VCaP (cell line): ENCODE data around the gene P2RY2.
"Not testable (repeated sequence)": the region's sequence is repeated elsewhere in the genome, so short reads cannot be mapped to it uniquely, and the experiment has no call there.

Experiments
- H3K27ac ChIP-seq: fragments of 450-650 bp; 2 replicates; pipeline ENCODE4 v1.5.1; 2017
- TF ChIP-seq, protein P1 (sequence below): fragments of 450-650 bp; conservative IDR thresholded peaks from 2 replicates; pipeline ENCODE4 v1.5.1; 2017; ENCODE audit warnings: mild to moderate bottlenecking, moderate library complexity

Gene P2RY2

DNA sequence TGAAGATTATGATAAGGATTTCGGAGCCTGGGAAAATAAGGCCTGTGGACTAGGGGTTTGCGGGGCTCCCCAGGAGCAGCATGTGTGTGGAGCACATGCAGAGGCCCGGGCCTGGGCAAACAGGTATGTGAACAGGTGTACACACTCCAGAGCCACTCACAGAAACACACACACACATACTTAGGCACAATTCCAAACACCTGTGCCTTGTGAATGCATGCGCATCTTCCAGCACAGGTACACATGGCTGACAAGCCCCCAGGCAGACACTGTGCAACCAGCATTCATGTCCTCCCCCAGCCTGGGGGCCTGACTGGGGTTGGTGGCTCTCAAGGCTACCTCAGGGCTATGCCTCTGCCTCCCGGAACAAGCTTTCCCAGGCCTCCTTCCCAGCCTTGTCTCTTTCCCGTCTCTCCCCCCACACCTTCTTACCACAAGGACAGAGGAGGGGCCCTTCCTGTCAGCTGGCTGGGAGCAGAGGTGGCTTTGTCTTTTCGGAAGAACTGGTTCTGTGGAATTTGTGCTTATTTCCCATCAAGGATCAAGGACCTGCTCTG lies 51.5 kb downstream of the P2RY2 start:
- peak overlapping the region; percentile 41 for H3K27ac ChIP-seq

DNA sequence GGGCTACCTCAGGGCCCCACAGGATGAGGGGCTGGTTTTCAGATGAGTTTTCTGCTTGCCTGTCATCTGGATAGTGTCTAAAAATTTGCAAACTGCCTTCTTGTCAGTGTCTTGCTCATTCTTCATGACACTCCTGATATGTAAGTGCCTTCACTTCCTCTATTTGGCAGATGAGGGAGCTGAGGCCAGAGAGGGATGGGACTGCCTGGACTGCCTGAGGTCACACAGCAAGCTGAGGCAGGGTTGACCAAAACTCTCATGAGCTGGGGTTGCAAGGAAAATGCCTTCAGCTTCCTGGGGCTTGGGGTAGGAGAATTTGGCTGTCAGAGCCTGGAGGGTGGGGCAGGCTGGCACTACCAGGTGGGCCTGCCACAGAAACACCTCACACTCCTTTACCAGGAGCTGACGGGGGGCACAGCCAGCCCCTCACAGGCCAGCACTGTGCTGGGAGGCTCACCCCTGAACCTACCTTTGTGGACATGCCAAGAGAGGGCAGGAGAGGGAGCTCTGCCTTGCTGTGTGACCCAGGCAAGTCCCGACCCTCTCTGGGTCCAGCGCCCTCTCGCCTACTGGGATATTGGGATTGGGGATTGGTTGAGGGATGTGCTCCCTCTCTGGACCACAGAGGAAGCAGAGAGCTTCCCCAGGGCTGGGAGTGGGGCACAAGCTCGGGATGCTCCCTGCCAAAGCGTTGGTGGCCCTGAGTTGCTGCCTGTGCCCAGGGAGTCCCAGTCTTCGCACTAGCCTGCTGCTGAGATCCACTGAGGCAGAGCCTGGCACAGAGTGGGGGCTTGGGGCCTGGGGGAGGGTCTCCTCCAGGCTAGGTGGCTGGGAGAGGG lies 52.2 kb downstream of the P2RY2 start:
- TF ChIP-seq, protein P1, sequence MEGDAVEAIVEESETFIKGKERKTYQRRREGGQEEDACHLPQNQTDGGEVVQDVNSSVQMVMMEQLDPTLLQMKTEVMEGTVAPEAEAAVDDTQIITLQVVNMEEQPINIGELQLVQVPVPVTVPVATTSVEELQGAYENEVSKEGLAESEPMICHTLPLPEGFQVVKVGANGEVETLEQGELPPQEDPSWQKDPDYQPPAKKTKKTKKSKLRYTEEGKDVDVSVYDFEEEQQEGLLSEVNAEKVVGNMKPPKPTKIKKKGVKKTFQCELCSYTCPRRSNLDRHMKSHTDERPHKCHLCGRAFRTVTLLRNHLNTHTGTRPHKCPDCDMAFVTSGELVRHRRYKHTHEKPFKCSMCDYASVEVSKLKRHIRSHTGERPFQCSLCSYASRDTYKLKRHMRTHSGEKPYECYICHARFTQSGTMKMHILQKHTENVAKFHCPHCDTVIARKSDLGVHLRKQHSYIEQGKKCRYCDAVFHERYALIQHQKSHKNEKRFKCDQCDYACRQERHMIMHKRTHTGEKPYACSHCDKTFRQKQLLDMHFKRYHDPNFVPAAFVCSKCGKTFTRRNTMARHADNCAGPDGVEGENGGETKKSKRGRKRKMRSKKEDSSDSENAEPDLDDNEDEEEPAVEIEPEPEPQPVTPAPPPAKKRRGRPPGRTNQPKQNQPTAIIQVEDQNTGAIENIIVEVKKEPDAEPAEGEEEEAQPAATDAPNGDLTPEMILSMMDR: no peak

More for the DNA sequence above, 51.5 kb downstream of the P2RY2 start:
- TF ChIP-seq, protein P1: no peak

DNA sequence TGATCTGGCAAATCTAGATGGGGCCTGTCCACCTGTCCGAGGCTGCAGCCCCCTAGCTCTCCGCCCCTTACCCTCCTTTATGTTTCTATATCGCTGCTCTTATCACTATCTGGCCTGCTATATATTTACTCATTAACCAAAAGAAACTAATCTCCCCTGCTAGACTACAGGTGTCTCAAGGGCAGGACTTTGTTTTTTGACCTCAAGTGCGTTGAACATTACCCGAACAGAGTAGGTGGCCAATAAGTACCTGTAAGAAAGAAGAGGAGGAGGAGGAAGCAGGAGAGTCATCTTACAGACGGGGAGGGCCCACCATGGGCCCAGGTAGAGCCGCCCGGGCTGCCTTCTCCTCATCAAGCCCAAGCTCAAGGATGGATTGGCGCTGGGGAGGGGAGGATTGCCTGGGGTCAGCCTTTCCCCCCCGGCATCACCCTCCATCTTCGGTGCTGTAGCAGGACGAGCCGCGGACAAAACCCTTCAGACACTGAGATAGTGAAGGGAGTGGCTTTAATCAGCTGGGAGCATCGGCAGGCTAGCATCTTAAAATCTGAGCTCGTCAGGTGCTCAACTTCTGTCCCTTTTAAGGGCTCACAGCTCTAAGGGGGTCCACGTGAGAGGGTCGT lies 52.9 kb downstream of the P2RY2 start:
- H3K27ac ChIP-seq: no peak overlapping the region
- TF ChIP-seq, protein P1: no peak

More for the DNA sequence above, 52.2 kb downstream of the P2RY2 start:
- H3K27ac ChIP-seq: peak overlapping the region; percentile 41

DNA sequence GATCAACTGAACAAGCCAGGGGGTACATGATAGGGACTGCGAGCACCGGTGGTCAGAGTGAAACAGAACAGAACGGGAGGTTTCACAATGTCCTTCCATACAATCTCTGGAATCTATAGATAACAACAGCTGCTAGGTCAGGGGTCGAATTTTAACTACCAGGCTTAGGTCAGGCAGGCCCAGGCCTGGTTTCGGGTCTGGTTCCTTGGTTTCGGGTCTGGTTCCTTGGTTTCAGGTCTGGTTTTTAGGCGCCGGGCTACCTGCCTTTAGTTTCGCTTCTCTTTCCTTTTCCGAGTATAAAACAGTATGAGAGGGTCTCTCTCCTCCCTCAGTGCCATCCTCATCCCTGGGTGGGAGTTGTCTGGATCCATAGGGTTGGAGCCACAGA lies 53.4 kb downstream of the P2RY2 start:
- H3K27ac ChIP-seq: not testable (repeated sequence)

DNA sequence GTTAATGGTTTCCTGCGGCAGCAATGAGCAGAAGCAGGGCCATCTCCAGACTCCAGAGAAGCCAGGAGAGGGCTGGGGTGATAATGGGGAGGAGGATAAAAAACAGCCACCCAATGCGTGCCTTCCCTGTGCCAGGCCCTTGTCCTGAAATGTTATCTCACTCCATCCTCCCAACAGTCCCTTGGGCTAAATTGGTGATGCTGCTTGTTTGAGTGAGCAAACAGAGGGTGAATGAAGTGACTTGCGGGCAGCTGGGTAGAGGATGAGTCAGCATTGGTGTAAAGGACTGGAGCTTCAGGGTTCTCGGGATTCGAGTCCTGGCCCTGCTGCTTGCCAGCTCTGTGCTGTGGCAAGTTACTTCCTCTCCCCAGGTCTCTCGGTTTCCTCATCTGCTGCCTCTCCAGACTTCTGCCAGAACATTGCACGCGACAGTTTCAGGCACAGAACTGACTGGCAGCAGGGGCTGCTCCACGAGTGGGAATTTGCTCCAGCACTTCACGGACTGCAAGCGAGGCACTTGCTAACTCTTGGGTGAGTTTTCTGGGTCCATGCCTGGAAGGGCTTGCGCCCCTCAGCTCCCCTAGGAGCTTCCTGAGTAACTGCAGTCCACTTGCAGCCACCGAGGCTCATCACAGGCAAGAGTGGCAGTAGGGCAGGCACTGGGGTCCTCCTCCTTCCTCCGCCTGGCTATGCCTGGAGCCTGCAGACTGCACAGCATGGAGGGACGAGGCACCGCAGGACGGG lies 54.0 kb downstream of the P2RY2 start, which contains the start of gene P2RY6:
TSS of gene P2RY6 (plus strand) at position 403 of the 744 bp plus-strand sequence. CDS start 24,181 bp downstream, outside the sequence.
- no peak within 1 kb of the TSS for H3K27ac ChIP-seq
- TF ChIP-seq, protein P1: no peak

DNA sequence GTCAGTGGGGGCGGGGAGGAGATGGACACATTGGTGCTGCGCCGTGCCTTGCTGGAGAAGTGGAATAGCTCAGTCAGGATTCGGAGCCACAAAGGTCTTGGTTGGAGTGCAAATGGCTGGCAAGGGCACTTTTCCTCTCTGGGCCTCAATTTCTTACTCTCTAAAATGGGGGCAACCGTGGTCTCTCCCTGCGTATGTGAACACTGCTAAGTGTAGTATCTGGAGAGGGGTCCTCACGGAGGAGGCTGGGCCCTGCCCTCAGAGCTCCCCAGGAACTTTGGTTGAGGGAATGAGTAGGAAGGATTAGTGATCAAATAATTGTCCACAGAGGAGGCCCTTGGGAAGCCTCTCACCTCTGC lies 54.6 kb downstream of the P2RY2 start:
- TF ChIP-seq, protein P1: no peak
- no peak overlapping the region for H3K27ac ChIP-seq

DNA sequence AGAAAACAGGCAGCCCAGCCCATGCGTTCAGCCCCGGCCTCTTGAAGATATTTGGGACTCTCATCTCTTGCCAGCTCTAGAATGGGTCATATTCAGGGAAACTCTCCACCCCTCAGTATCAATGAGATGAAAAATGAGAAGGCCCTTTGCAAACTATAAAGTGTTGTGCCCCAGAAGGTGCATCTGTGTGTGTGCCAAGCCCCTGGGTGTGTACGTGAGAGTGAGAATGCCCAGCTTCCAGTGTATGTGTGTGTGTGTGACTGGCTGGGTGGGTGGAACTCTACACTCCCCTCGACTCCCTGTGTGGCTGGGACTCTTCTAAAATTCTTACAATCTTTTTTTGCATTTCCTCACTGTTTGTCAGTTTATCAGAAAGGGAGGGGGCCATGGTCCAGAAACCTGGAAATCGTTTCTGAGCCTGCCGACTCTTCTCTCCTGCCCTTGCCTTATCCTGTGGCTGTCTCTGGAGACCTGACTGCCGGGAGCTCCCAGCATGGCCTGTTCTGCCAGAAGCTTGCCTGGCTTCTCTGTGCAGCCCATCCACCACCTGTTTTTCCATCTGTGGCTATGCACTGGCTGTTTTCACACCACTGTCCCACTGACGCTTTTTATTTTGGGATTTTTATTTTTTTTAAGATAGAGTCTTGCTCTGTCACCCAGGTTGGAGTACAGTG lies 55.3 kb downstream of the P2RY2 start:
- no peak overlapping the region for H3K27ac ChIP-seq
- TF ChIP-seq, protein P1: no peak

DNA sequence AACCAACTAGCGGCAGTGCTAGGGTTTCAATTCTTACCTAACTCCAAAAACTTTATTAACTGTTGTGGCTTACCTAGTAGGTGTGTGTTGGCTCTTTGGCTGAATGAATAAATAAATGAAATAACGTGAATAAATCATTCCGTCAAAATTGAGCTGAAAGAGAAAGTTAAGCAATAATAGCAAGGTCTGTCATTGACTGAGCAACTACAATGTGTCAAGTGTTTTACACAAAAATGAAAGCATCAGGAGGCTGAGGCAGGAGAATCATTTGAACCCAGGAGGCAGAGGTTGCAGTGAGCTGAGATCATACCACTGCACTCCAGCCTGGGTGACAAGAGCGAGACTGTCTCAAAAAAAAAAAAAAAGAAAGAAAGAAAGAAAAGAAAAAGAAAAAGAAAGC lies 56.1 kb downstream of the P2RY2 start:
- H3K27ac ChIP-seq: not testable (repeated sequence)
